Right ventricle myocardium inferior (tissue), 1 donor: Measurements from ENCODE around the gene TMEM63C. TPM values are rescaled to one million over a fixed set of nuclear protein-coding genes. Genes with fewer than 3 reads are reported as not detected.

Source experiments
- ATAC-seq: fragments of 200-7000 bp; cut with Tn5 transposase; one replicate; pipeline ENCODE4 v1.9.1; 2020; ENCODE audit warnings: mild to moderate bottlenecking, moderate library complexity
- DNase-seq: peaks from one replicate; pipeline ENCODE4 v3.0.0; 2021; ENCODE audit errors: missing footprints
- intact Hi-C: fragments of 100-400 bp; cut with DNase I; formaldehyde crosslinking; loops from one replicate; pipeline ENCODE4 v1.11.0; 2022
- total RNA-seq: library from RNA; stranded (reverse); fragmentation: NEBNext Ultra II Directional; extraction: Animal tissue kit (Norgen Biotek cat#: 25700); gene quantifications from one replicate; pipeline ENCODE4 v1.2.1, GENCODE V29; 2021
- donor health status: DM: no; HTN: yes; CAD: no; lungs with severe emphysema.

The TMEM63C gene
- total RNA-seq, 1 donor from 2014 or later: 2.7 TPM

DNA sequence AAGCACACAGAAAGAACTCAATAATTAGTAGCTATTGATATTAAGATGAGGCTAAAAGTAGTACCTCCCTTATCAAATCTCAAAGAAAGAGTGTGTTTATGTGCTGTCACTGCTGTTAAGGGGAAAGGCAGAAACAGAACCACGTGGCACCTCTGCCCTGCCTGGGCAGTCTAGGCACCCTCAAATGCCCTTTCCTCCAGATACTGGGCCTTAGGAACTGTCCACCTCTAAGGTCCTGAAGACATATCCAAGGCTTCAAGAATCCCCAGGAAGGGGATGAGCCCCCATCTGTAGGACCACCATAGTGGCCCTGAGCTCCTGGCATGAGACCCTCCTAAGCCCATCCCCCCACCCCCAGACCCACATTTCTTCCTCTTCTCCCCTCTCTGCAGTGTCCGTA, 60.4 kb downstream of the TMEM63C start:
- DNase-seq: no peak
- intact Hi-C loops: no loop called here

DNA sequence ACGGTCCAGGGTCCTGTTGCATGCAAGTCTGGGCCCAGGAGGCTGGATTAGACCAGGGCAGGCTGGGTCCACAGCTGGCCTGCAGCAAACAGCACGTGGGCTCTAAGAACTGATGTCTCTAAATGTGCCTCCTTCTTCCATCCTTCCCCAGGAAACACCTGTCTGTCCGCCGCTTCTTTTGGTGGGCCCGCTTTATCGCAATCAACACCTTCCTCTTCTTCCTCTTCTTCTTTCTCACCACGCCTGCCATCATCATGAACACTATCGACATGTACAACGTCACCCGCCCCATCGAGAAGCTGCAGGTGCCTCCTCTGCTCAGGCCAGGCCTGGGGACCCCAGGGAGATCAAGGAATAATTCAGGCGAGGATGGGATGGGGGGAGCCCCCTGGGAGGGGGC, 61.2 kb downstream of the TMEM63C start:
- ATAC-seq (no peak), DNase-seq (no peak)
- intact Hi-C loops: no loop called here

More for the DNA sequence above, 60.4 kb downstream of the TMEM63C start:
- ATAC-seq: peak; percentile 32

DNA sequence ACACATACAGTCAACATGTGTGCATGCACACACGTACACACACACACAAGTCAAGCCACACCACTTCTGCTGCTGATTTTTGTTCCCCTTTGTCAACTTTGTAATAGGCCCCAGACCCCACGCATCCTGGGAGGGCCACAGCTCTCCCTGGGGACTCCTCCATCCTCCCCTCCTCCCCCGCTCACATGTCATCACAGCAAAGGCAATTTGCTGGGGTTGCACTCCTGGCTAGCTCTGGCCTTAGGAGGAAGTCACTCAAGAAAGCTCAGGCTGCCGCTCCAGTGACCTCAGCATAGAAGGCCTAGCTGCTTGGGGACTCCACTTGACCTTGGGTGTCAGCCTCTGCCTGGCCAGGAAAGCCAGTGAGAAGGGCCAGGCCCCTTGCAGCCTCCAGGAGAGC, 62.3 kb downstream of the TMEM63C start:
- intact Hi-C loops: no loop called here
- DNase-seq: no peak
- no peak for ATAC-seq

DNA sequence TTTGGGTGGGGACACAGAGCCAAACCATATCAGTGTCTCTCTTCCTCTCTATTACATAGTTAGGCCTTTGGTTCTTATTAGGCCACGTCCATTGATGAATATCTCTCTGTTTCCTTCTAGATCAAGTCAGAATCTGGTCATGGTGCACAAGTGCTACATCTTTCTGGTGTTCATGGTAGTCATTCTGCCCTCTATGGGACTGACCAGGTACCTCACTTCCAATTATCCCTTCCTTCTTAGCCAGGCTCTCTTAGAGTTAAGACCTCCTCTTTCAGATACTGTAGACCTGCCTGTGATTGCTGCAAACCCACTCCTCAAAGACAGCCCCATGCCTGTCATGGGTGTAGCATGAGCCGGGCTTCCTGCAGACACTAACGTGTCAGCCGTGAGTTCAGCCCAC, 64.2 kb downstream of the TMEM63C start:
- DNase-seq: no peak
- ATAC-seq: no peak
- intact Hi-C loops: no loop called here

DNA sequence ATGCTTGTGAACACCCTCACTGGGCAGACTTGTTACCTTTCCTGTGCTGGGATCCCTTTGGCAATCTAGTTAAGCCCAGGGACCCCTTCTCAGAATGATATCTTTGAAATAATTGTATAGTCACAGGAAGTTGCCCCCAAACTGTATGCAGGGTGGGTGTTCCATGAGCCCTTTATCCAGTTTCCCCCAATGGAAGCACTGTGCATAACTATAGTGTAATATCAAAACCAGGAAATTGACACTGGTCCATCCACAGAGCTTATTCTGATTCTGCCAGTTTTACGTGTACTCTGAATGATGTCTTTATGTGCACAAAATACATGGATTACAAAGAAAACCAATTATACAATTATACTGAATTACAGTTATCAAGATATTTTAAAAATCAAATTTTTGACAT, 65.2 kb downstream of the TMEM63C start:
- ATAC-seq (no peak), DNase-seq (no peak)
- intact Hi-C loops: no loop called here

DNA sequence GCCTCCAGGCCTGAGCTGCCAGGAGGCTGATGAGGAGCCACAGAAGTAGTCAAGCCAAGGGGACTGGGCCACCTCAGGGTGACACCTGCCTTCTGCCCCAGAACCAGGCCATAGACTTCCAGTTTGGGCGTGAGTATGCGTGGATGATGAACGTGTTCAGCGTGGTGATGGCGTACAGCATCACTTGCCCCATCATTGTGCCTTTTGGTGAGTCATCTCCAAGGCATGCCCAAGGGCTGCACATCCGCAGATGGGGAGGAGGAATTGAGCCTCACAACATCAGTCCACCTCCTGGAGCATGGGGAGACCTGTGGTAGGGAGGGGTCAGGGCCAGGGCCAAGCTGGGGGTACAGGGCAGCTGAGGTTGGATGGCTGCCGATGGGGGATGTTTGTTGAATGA, 67.1 kb downstream of the TMEM63C start:
- intact Hi-C loops: no loop called here
- ATAC-seq (no peak), DNase-seq (no peak)

DNA sequence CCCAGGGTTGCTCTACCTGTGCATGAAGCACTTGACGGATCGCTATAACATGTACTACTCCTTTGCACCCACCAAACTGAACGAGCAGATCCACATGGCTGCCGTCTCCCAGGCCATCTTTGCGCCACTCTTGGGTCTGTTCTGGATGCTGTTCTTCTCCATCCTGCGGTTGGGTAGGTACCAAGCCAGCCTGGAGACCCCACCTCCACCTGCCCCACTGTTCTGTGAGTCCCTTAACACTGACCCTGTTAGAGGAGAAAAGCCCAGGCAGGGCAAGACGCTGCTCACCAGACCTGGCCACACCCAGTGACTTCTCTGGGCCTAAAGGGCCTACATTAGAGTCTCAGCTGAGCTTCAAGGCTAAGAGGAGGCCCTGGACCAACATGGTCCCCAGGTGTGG, 67.7 kb downstream of the TMEM63C start:
- ATAC-seq: no peak
- DNase-seq: no peak
- intact Hi-C loops: no loop called here

DNA sequence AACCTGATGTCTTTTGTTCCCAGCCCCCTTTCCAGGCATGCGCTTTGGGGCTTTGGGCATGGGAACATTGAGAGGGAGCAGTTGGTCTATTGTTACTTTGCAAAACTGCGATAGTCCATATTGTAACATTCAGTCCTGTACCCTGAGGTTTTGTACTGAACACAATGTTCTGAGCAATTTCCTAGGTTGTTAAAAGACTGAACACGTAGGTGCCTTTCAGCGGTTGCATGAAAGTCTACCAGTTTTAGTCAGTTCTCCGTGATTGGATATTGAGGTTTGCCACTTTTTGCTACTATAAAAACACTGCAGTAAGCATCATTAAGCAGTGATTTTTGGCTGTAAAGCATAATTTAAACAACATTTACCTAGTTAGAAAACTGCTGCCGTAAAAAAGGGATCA, 69.3 kb downstream of the TMEM63C start:
- no peak for DNase-seq
- intact Hi-C loops: no loop called here
- ATAC-seq: no peak

DNA sequence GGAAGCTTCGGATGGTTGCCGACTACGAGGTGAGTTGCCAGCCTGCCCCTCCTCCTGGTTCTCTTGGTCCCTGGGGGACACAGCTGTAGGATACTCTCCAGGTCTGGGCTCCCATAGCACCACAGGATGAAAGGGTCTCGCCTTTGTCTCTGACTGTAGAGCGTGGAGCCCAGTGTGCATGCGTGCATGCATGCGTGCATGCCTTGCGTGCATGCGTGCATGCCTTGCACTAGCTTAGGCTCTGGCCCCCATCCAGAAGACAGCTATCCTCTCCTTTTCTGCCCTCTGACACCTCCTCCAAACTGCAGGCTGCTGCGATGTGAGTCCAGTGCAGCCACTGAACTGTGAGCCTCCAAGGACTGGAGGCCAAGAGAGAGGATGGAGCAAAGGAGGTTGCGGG, 70.3 kb downstream of the TMEM63C start:
- DNase-seq (no peak), ATAC-seq (no peak)
- intact Hi-C loops: no loop called here

DNA sequence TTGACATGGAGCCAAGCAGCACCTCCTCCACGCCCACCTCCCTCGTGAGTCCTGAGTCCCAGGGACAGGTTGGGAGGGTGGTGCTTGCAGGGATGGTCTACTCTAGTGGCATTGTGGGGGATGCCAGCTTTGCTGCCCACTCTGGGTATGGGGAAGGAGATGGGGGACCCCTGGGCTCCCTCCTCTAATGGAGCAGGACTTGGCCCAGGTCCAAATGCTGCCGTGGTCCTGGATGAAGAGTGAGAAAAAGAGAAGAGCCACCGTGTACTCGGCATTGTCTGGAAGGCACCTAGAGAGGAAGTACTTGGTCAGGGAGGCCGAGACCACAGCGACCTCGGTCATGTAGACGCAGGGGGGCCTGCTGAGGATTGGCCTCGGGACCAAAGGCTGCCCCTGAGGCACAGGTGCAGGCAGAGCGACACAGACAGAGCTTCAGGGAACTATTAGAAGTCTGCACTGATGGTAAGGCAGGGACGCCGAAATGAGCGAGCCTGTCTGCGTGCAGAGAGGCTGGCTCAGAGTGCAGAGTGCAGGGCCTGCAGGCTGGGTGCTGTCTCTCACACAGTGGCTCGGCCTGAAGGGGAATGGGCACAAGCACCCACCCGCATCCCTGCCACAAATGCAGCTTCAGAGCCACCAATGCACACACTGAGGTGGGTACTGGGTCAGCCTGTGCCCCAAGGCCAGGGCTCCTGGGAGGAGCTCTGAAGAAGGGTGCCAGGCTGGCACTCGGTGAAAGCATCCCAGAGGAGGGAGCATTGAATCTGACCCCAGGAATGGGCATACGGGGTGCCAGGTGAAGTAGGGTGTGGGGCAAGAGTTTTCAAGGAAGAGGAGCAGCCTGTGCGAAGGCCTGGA, 72.0 kb downstream of the TMEM63C start:
- intact Hi-C loops: no loop called here
- DNase-seq: no peak

DNA sequence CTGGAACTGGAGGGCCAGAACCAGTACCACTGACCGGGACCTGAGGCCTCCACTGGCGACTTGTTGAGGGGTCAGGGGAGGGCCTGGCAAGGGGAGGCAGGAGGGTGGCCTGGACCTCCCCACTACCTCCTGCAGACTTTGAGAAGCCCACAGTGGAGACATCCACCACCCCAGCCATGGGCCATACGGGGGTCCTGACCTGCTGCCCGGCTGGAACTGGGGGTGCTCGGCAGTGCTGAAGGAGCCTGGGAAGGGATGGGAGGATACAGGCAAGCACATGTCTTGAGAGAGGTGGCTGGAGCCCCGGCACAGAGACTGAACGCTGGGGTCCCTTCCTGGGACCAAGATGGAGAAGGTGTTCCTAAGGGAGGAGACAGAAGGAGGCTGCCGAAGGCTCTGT, 75.1 kb downstream of the TMEM63C start:
- DNase-seq (no peak), ATAC-seq (no peak)
- intact Hi-C loops: no loop called here

More for the DNA sequence above, 72.0 kb downstream of the TMEM63C start:
- no peak for ATAC-seq

DNA sequence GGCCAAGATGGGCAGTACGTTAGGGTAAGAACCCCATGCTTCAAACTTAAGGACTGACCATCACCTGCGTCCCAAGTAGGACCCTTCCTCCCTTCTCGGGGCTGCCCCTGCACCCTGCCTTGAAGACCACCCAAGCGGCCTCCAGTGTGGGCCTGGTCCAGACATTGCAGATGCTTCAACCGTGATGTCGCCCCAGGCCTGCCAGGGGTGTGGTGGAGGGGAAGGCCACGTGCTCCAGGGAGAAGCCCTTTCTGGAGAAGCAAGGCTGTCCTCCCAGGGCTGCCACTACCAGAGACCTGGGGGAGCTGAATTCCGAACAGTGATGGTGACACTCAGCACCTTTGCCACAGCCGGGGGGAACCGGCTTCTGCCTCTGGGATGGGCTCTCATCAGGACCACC, 76.1 kb downstream of the TMEM63C start:
- intact Hi-C loops: no loop called here
- DNase-seq (no peak), ATAC-seq (no peak)

DNA sequence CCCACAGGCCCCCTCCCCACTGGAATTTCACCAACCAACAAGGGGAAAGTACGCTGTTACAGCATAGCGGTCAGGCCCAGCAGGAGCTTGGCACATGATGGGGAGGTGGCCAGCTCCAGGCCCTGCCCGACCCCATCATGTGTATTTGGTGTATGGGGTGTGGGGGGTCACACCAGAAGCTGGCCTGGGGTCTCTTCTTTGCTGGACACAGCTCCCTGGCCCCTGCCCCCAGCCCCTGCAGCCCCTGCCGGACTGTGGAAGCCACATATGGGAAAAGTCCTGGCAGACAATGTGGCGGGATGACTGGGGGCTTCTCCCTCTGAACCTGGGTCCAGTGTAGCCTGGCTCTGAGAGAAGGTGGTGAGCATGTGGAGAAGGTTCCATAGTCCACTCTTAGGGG, 77.0 kb downstream of the TMEM63C start:
- no peak for DNase-seq
- intact Hi-C loops: no loop called here
- ATAC-seq: no peak

DNA sequence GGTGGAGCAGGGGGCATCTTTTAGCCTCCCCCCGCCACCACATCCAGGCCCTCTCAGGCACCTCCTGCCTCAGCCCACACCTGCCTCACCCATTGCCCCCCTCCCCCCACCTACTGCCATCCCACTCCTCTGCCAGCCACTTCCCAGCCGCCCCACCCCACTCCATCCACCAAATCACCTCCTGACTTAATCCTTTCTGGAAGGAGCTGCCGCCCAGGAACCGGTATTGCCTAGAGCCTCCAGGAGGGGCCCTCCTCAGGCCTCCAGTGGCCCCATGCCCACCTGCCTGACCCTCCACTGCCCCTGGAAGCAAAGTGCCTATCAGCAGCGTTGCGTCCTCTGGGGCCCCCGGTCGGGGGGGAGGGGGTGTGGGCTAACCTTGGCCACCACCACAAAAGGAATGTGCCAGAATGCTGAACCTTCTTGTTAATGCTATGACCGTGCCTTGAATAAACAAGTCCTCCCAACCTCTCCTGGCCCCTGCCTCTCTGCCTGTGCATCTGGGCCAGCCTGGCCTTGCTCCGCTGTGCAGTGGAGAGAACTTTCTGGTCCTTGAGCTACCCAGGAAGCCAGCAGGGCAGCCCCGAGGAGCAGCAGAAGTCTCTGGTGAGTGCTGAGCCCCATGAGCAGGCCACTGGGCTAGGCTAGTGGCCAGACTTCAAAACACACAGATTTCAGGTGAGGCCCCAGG, 77.6 kb downstream of the TMEM63C start:
- DNase-seq: no peak
- no peak for ATAC-seq
- intact Hi-C loops: no loop called here

DNA sequence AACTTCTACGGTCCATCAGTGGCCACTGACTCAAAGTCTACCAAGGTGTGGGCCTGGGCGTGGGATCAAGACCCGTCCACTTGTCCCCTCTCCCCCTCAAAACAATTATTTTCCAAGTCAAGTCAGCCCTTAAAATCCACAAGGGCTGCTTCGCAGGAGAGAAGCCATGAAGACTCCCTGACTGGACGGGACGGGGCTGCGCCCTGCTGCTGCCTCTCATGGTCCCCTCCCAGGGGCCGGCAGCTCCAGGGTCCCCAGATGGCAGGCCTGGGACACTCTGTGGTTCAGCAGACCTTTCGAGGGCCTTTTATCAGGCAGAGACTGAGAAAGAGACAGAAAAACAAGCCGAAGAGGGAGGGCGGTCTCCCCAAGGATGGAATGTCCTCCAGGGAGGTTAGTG, 78.6 kb downstream of the TMEM63C start:
- intact Hi-C loops: no loop called here
- no peak for ATAC-seq
- DNase-seq: no peak

DNA sequence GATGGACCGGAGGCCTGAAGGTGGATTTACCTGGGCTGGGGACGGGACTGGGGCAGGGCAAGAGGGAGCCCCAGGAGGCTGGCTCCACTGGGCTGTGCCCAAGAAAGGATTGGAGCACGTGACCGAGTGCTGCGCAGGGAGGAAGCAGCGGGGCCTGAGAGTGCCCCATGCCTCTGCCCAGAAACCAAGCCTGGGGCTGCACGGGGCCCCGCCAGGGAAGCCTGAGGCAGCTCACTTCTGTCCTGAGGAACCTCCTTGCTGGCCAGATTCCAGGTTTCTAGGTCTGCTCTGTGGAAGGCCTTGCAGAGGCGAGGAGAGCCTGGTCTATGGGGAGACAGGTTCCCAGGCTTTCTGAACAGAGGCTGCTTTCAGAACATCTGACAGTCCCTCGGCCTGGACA, 79.0 kb downstream of the TMEM63C start:
- ATAC-seq: no peak
- intact Hi-C loops: no loop called here
- no peak for DNase-seq

DNA sequence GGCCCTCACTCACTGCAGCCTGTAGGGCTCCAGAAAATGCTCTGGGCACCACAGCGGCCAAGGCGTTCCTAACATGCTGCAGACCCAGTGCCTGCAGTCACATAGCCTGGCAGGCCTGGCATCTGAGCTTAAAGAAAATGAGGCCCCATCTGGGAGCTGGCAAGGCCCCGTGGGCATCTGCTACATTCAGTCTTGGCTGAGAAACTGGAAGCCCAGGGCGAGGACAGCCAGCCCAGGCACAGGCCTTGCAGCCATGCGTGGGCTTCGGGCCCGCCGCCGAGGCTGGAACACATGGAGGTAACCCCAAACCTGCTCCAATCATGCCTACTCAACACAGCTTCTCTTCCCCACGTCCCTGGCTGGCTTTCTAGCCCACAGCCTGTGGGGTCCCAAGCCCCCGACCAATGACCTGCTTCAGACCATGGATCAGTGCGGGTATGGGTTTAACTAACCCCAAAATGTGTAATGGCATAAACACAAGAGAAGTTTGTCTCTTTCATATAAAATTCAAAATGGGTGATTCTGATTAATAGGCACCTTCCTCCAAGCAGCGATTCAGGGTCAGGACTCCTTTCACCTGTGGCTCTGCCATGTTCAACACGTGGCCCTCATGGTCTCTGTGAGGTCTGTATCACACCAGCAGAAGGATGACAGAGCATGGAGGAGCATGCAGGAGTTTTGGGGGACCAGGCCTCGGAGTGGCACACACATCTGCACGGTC, 83.0 kb downstream of the TMEM63C start:
- DNase-seq: no peak
- intact Hi-C loops: no loop called here
- no peak for ATAC-seq

DNA sequence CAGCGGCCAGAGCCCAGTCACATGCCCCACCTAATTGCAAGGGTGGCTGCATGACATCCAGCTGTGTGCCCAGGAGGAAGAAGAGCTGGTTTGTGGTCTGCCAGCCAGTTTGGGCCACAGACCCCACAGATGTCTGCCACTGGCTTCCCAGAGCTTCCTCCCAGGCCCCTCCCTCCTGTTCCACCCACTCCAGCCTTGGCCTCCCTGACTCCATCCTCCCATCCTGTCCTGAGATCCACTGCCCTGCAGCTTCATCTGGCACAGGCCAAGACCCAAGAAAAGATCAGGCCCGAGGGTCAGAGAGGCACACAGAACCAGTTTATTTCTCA, 83.6 kb downstream of the TMEM63C start:
- intact Hi-C loops: no loop called here
- ATAC-seq (no peak), DNase-seq (no peak)

DNA sequence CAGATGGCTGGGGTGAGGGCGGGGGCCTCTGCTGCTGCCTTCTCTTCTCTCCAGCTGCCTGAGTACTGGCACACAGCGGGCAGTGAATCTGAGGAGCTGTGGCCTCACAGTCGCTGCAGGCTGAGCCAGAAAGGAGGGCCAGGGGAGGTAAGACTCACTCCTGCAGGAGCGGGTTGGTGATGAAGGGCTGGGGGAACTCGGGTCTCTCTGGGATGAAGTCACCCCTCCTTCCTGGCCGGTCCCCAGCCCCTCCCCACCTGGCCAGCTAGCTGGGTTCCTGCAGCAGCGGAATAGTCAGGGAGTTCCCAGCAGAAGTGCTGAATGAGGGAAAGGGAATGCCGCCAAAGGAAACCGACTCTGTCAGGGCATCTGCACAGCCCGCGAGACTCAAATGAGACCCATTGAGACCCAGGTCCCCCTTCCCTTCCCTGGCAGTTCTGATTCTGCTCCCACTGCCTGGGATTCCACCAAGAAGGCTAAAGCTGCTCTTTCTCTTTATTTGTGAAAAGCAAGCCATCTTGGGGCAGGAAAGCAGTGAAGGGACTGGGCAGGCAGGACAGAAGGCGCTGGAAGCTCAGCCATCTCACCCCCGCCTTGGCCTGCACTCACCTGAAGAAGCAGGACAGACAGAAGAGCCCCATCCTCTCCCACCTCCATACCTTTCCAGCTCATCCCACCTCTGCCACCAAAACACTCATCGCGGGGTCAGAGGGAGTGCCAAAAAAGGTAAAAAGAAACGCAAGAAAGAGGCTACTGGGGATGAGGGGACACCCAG, 84.2 kb downstream of the TMEM63C start:
- no peak for DNase-seq
- intact Hi-C loops: no loop called here
- no peak for ATAC-seq
